HG03378 (cell line): Measurements from ENCODE around the gene DYSF.
"Not testable (repeated sequence)": the region's sequence is repeated elsewhere in the genome, so short reads cannot be mapped to it uniquely, and the experiment has no call there.

ENCODE experiments used
- ATAC-seq: cut with Tn5 transposase; IDR thresholded peaks from one replicate; pipeline ENCODE4 v1.9.1; 2021; ENCODE audit warnings: mild to moderate bottlenecking, moderate library complexity; ENCODE audit not compliant: unreplicated experiment

The DYSF gene

DNA sequence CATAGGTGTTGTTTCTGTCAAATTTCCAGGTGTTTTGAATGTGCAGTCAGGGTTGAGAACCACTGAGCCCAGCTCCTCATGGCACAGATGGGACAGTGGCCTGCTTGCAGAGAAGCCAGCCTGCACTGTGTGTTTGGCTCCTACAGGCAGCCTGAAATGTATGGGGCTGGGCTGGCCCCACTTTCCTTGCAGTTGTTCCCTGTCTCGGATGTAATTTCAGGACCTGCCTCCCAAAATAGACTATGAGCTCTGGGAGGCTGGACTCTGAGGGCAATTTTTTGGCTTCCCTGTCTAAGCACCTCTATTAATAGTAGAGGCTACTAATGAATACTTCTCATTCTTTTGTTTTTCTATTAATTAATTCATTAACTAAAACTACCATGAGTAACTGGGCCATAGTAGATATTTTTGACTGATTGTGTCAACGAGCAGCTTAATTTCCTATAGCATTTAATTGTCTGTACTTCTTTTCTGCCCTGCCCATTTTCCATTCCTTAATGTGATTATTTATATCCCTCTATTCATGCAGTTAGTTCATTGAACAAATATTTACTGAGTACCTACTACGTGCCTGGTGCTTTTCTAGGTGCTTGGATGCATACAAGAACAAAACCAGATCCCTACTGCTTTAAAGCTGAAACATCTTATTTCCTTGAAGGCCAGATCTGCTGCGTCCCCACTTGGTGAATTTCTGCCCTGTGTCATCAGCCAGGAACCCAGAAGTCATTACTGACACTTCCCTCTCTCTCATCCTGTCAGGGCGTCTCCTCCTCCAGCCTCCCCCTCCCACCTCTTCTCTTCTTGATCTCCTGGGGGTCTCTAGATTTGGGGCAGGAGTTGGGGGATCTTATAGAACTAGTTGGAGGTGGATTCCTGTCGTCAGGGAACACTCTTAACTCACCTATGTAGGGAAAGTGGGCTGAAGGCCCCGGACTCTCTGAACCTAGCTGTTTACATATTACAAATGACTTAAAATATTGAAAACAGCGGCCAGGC lies 16.3 kb downstream of the DYSF start:
- no peak for ATAC-seq

DNA sequence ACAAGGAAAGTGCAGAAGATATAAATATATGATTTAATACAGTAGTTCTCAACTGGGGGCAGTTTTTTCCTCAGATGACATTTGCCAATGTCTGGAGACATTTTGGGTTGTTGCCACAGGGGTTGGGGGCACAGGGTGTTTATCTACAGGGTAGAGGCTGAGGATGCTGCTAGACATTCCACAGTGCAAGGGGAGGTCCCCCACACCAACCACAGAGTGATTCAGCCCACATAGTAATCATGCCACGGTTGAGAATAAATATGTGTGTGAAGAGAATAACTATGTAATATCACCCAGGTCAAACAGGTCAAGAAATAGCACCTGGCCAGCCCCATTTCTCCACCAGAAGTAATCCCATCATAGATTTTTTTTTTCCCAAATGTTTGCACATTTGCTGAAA lies 17.9 kb downstream of the DYSF start:
- ATAC-seq: no peak

DNA sequence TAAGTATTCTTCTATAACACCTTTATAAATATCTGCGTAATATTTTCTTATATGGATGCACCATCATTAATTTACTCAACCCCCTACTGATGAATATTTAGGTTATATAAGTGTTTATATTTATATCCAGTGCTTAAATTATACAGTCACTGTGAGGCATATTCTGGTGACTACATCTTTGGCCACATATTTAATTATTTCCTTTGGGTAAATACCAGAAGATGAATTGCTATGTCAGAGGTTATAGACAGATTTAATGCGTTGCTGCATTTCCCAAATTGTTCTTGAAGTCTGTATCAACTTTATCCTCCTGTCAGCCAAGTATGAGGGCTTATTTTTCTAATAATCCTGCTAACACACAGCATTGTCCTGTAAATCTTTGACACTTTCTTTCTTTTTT lies 18.7 kb downstream of the DYSF start:
- no peak for ATAC-seq

DNA sequence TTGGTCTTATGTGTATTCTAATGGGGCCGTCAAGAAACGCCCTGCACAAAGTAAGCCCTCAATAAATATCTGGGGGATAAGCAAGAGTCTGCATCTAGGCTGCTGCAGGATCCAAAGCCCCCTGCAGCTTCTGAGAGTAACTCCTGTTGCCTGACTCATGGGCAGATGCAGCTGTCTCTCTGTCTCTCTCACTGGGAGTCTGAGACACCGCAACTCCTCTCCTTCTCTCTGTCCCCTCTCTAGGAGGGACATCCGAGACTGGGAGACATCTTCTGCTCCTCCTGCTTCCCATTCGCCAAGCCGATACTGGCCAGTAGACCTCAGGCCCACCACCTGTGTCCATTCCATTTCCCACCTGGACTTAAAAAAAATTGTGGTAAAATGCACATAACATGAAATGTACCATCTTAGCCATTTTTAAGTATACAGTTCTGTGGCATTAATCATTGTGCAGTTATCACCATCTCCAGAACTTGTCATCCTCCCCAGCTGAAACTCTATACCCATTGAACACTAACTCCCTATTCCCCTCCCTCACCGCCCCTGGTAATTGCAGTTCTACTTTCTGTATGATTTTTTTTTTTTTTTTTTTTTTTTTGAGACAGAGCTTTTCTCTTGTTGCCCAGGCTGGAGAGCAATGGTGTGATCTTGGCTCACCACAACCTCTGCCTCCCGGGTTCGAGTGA lies 20.1 kb downstream of the DYSF start:
- no peak for ATAC-seq

DNA sequence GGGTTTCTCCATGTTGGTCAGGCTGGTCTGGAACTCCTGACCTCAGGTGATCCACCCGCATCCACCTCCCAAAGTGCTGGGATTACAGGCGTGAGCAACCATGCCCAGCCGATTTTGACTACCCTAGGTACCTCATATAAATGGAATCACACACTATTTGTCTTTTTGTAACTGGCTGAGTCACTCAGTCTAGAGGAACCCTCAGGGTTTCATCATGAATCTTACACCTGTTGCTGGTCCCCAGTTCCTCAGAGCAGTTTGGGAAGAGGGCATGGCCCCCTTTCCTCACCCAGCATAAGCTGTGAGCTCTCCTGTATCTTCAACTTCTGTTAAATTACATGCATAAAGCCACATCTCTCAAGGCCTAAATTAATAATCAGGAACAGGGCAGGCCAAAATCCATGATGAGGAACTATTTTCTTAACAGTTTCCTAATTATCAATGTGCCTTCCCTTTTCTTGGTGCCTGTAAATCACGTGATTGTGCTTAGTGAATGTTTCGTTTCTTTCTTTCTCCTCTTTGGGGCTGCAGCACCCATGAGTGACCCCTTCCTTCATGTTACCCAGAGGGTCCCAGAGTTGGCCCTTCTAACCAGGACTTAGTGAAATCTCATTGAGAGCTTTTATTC lies 20.9 kb downstream of the DYSF start:
- no peak for ATAC-seq

DNA sequence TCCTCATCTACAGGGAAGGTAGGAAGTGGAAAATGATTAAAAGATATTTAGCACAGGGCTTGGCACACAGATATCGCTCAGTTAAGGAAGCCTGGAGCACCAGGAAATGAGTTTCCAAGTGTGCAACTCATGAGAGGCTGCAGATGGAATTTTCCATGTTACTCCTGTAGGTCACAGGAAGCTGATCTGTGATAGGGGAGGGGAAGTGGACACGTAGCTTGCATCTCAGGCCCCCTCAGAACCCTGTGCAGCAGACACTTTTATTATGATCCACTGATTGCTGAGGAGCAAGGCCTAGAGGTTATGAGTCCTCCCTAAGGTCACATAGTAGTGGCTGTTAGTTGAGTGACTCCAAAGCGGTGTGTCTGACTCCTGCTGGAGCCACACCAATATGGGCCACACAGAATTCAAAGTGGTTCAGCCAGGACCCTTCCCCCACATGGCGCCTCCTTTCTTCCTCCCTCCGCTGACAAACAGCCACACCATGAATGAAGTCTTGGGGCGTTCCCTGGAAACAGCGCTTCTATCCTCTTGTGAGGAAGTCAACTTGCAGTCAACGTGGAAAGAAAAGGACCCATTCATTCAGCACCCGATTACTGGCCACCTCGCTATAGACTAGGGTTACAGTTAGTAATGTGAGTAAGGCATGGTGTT lies 21.5 kb downstream of the DYSF start:
- ATAC-seq: no peak

DNA sequence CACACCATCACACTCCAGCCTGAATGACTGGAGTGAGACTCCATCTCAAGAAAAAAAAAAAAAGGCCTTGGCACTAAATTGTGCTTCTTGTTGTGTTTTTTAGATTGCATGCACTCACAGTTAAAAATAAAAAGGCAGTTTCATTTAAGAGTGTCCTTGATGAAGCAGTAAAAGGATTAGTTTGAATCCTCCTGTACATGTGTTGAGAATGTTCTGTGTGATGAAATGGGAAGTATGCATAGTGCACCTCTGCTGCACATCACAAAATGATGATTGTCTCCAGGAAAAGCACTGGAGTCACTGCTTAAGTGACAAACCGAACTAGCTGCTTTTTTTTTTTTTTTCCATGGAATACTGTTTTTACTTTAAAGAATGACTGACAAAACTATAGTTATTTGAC lies 23.1 kb downstream of the DYSF start:
- ATAC-seq: no peak

DNA sequence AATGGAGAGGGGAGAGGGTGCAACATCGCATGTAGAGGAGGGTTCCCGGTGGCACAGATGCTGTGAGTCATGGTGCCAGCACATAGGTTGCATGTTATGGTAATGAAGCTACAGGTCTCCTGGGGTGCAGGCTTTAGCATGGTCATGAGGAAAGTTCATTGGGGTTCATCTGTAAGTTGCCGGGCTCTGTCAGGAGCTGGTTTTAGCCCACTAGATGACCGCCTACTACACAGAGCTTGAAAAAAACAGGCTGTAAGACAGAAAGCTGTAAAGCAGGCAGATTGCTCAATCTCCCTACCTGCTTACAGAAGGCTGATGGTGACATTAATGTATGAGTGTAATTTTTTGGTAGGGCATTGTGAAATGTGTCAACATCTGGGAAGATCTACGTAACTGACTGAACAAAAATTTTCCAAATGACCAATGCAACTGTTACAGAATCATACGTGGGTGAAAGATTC lies 23.9 kb downstream of the DYSF start:
- ATAC-seq: no peak

DNA sequence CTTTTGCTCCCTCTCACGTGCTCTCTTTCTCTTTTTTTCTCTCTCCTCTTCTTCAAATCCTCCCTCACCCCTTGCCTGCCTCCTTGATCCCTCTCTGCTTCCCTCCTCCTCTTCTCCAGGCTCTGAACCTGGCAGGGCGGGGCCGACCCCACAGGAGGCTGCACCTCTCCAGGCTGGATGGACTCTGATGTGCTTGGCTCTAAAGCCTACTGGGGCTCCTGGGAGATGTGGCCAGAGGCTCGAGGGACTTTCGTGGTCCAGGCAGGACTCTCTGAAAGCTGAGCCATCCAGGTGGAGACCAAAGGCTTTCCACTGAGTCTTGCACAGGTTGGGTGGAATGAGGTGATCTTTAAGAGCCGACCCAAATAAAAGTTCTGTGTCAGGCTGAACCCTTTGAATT lies 25.4 kb downstream of the DYSF start:
- no peak for ATAC-seq

DNA sequence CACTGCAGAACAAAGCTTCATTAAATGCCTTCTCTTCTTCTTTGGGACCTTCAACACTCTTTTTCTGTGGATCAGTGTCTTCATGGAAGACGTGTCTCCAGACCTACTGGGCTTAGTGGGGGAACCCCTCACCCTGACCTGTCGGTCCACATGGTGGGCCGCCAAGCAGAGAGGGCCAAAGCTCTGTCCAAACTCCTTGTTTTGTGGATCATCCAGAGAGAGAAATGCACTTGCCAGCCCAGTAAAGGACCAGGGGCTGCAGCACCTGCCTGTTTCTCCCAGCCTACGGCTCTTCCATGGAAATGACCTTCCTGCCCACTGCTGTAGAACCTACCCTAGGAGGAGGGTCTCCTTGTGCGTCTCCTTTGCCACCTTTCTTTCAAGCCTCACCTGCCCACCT lies 25.9 kb downstream of the DYSF start:
- no peak for ATAC-seq

DNA sequence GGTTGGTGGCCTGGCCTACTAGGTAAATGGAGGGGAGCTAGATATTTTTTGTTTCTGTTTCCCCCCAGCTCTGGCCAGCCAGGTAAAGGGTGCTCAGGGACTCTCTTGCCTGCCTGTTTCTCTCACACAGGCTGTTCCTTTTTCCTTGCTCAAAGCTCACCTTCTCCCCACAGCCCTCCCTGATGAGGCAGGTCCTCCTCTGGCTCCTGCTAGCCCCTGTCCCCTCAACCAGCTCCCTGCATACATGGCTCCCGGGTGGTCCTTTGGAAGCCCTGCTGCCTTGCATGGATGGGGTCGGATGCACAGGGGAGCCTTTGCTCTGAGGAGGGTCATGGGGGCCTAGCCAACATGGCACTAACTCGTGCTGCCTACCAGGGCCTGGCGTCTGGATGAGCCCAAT lies 27.8 kb downstream of the DYSF start:
- ATAC-seq: no peak

DNA sequence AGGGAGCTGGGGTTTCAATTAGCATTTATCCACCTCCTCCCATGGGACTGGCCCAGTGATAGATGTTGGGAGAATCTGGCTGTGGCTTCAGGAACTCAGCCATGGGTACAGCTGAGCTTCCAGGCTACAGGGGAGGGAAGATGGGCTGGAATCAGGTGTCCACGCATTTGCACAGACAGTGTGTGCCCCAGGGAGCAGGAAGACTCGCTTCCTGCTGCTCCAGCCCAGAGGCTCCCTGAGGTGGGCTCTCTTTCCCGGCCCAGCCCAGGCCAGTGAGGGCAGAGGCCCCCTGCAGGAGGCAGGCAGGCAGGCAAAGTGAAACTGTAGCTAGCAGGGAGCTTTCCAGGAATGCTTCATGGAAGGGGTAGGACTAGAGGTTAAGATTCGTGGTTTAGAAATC lies 28.7 kb downstream of the DYSF start:
- ATAC-seq: no peak

DNA sequence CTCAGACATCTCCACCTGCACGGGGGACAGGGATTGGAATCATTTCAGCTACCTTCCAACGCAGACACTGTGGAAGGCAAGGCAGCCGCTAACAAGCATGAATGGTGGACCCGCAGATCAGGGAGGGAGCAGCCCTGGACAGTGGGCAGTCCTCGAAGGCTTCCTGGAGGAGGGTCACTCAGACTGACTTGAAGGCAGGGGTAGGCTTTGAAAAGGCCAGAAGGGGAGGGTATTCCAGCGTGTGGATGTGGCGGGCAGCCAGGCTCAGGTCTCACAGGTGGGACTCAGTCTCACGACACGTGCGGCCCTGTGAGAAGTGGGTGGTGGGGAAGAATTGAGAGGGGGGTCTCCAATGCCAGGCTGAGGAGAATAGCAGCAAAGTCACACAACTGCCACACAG lies 29.9 kb downstream of the DYSF start:
- ATAC-seq: no peak

DNA sequence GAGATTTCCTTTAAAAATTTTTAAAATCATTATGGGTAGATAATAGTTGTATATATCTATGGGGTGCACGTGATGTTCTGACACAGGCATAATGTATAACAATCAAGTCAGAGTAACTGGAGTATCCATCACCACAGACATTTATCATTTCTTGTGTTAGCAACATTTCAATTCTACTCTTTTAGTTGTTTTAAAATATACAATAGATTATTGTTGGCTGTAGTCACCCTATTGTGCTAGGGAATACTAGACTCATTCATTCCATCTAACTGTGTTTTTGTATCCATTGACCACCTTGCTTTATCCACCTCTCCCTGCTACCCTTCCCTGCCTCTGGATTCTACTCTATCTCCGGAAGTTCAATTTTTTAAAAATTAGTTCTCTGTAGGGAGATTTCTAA lies 31.0 kb downstream of the DYSF start:
- no peak for ATAC-seq

DNA sequence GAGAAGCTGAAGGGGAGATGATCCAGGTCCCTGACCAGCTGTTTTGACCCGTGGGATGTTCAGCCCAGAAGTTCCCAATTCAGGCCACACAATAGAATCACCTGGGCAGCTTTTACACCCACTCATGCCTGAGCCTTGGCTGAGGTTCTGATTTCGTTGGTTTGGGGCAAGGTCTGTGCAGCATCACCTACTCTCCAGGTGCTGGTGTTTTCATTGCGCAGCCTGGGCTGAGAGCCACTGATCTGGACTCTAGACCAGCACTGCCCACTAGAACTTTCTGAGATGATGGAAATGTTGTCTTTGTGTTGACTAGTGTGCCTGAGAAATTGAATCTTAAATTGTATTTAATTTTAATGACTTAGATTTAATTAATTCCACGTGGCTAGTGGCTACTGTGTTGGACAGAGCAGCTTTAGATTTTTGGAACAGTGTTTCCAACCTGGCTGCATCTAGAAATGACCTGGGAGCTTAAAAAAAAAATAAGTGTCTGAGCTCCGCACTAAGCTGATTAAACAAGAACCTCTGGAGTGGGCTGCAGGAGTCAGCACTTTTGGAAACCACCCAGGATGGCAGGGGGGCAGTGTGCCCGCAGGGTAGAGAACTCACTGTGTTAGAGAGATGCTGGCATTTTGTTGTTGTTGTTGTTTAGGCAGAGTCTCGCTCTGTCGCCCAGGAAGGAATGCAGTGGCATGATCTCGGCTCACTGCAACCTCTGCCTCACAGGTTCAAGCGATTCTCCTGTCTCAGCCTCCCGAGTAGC lies 33.7 kb downstream of the DYSF start:
- no peak for ATAC-seq

DNA sequence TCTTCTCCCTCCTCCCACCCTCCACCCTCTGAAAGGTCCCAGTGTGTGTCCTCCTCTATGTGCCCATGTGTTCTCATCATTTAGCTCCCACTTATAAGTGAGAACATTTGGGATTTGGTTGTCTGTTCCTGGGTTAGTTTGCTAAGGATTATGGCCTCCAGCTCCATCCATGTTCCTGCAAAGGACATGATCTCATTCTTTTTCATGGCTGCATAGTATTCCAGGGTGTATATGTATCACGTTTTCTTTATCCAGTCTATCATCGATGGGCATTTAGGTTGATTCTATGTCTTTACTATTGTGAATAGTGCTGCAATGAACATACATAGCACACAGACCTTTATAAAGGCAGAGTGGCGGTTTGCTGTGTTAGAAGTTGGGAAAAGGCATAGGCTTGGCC lies 38.2 kb downstream of the DYSF start:
- ATAC-seq: not testable (repeated sequence)

DNA sequence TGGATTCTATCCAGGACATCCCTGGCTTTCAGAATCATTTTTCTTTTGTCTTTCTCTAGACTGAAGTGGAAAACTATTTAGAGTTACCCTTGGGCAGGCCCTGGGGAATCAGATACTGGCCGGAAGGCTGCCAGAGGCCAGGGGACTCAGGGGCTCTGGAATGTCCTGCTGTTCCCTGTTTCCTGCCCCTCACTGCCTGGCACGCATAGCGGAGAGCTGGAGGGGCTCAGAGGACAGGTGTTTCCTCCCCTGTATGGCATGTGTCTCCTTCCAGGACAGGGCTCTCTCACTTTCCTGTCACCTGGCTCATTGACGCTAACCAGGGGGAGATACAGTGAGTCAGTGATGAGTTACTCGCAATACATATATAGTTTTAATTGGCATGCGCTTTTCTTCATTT lies 38.8 kb downstream of the DYSF start:
- no peak for ATAC-seq

DNA sequence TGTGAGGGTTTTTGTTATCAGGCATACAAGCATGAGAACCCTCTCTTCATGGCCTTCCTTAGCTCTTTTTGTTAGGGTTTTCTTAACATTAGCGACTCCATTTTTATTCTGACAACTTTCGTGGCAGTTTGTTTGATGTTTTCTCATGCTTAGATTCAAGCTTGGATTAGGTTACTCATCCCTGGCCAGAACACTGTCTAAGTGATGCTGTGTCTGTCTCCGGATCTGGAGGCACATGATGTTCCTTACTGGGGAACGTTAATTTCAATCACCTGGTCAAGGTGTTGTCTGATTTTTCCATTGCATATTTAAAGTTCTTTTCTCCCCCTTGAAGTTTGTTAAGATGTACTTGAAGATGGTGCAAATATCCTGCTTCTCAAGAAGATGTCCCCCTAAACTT lies 40.7 kb downstream of the DYSF start:
- ATAC-seq: no peak

DNA sequence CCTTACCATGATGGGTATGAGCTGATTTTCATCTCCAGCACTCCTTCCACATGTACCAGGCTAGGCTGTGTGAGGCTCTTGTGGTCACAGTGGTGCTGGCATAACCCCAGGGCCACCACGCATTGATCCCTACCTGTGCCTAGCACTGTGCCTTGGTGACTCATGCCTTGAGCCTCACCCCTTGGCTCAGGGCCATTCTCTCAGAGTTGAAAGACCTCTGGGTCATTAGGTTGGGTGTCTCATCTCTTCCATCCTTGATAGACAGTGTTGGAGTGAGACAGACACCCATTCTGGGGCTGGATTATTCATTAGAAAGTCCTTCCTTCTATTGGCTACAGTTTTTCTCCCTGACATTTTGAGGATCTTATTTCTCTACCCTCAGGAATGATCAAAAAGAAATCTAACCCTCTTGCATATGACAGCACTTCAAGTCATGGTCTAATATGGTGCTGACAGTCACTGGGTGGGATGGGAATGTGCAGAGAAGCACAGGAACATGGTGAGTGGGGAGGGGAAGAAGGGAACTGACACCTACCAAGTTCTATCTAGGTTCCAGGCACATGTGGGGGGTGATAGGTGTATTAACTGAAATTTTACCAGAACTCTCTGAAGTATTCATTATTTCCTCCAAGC lies 41.3 kb downstream of the DYSF start:
- ATAC-seq: no peak

DNA sequence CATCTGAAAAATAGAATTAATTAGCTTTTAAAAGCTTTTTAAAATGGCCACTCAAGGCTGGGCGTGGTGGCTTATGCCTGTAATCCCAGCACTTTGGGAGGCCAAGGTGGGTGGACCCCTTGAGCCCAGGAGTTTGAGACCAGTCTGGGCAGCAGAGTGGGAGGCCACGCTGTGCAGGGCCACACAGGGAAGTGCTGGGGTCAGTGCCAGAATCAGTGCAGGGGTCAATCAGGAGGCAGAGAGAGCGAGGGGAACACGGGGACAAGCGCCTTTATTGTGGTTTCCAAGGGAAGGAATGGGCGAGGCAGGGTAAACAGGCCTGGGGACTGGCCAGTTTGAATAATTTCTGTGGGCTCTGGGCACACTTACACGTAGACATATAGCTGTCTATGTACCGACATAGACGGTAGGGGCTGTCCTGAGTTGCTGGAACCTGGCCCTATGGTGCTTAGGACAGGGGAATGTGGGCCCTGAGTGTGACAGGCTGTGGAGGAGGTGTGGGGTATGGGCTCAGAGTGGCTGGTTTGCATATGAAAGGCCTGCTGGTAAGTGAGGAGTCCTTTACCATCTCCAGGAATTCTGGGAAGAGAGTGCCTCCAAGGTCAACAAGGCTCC lies 42.9 kb downstream of the DYSF start:
- no peak for ATAC-seq
